ENCODE results near the gene MRPS25.

GRCh38 chr3:15049584-15049983 is 15.5 kb downstream of the MRPS25 start:
- no peak for TF ChIP-seq HDAC1 (IDR thresholded peaks at IDR 0.05)
- TF ChIP-seq MAX (CRISPR knock-in tag; IDR thresholded peaks at IDR 0.05) = no peak
- no peak for TF ChIP-seq C11orf30 (IDR thresholded peaks at IDR 0.05; ENCODE audit: low read depth)
- TF ChIP-seq ZNF316 (IDR thresholded peaks at IDR 0.05) = no peak
- TF ChIP-seq SIN3A (IDR thresholded peaks at IDR 0.05; ENCODE audit: borderline replicate concordance in 2 of 2, control insufficient read depth in 1 of 2, low read depth in 2 of 2, low read length in 2 of 2) = no peak
- no peak for TF ChIP-seq ETV1 (tag; conservative IDR thresholded peaks at IDR 0.05; ENCODE audit: low read depth)
- no peak for TF ChIP-seq ZSCAN29 (IDR thresholded peaks at IDR 0.05)
- no peak for TF ChIP-seq EGR1 (conservative IDR thresholded peaks at IDR 0.05)
- no peak for TF ChIP-seq MYC (IDR thresholded peaks at IDR 0.05; ENCODE audit: low read depth, low read length)
- no peak for TF ChIP-seq MYC (CRISPR knock-in tag; IDR thresholded peaks at IDR 0.05; ENCODE audit: borderline replicate concordance, low read depth)

Measured in K562 (cell line).